GM21515 (cell line): Measurements from ENCODE around the gene THSD7B.
"Not testable (repeated sequence)": the region's sequence is repeated elsewhere in the genome, so short reads cannot be mapped to it uniquely, and the experiment has no call there.

Experiments used
- ATAC-seq: cut with Tn5 transposase; IDR thresholded peaks from one replicate; pipeline ENCODE4 v1.9.1; 2021; ENCODE audit not compliant: unreplicated experiment

THSD7B gene

DNA sequence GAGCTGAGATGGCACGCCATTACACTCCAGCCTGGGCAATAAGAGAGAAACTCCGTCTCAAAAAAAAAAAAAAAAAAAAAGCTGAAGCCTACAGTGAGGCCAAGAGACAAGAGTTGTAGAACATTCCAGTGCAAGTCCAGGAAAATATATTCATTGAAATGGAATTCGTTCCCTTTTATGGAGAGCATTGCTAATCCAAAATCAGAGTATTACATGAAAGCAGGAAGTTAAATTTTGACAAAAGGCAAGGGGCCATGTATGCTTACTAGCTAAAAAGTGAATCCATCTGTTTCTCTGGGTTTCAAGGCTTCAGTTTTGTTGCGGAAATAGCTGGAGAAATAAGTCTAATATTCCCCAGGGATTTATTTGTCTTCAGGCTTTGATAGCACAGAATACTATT lies 471.7 kb downstream of the THSD7B start:
- no peak for ATAC-seq

- ATAC-seq: no peak
Measured at GRCh38 chr2:137238065-137238464, 472.7 kb downstream of the THSD7B start.

- ATAC-seq: no peak
Measured at GRCh38 chr2:137249463-137250130, 484.3 kb downstream of the THSD7B start.

DNA sequence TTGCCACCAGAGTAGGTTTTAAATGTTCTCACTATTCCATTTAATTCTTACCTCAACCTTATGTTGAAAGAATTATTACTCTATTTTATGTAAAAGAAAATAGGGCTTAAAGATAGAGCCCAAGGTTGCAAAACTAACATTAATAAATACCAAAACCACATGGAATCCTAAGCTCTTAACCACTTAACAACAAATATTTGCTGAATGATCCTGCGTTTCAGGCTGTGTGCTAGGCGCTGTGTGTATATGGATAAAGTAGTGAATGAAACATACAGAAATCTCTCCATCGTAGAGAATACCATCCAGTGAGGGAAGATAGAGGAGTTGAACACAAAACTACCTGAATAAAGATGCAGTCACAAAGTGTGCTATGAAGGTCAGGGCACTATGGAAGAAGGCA lies 485.1 kb downstream of the THSD7B start:
- no peak for ATAC-seq

DNA sequence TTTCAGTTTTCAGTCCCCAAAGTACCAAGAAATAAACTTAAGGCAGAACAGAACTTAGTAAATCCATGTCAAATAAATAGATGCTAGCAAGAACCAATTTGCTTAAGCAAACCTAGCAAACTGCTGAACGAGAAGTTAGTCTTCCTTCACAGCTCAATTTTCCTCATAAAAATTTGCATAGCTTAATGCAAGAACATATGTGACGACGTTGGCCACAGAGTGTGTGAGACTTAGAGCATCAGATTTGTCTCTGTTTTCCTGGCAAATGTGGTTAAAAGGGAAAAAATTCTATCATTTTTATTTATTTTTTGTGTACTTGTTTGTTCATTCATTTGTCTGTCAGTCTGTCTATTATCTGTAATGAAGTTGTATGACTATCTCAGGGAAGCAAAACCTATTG lies 485.7 kb downstream of the THSD7B start:
- ATAC-seq: no peak

DNA sequence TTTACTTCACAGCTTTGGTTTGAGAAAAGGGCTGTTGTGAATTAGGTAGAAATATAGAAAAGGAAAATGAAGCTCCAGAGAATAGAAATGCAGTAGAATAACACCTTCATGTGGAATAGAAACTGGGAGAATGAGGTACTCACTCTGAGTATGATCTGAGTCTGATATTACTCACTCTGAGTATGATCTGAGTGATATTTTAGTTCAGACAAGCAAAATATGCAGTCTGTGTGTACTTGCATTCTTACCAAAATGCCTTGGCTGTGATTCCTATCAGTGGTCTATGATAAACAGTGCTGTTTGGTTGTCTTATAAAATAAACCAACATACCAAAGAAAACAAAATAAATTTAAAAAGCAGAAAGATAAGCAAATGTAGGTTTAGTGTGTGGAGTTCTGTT lies 487.6 kb downstream of the THSD7B start:
- ATAC-seq: no peak

GRCh38 chr2:137254052-137254451 lies 488.7 kb downstream of the THSD7B start:
- ATAC-seq: no peak

GRCh38 chr2:137255345-137255744 lies 490.0 kb downstream of the THSD7B start:
- no peak for ATAC-seq

DNA sequence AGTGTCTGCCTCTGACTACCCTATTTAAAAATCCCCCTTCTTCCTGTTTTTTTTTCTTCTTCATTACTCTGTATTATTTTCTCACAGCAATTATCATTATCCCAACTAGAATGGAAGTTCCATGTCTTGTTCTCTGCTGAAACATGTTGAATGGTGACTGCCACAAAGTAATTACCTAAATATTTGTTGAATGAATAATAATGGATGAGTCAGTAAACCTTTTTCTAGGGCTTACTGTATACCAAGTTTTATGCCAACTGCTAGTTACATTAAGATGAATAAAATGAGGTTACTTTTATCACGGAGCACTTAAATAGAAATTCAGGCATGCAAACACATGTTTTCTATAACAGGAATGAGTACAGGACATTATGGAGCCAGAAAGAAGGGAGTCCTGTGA lies 490.6 kb downstream of the THSD7B start:
- no peak for ATAC-seq

DNA sequence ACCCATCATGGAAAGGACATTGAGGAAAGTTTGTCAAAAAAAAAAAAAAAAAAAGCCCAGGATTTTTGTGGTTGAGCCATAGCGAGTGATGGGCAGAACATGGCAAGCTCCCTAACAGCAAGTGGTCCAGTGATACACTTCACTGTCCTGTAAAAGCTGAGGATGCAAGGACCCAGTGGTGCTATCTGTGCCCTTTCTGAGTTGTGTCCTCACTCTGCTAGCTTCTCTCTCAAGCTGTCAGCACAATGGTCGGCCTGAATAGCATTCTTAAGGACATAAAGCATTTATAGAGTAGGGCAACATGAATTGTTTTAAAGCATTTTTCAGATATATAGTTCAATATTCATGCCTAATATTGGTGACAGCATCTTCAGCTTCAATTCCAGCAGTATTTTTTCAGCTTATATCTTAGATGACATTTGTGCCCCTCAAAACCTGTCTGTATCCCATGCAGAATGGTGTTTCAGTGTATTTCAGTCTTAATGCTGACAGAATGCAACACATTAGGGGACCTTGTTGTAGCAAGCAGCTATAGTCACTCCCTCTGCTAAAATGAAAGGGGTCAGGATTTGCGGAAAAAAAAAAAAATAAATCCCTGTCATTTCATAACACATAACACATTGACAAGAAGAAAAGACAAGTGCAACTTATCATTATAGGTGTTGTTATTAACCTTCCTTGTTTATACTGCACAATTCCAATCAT lies 496.7 kb downstream of the THSD7B start:
- no peak for ATAC-seq

- ATAC-seq: no peak
Measured at GRCh38 chr2:137262594-137262993, 497.2 kb downstream of the THSD7B start.

GRCh38 chr2:137287913-137288639 lies 522.7 kb downstream of the THSD7B start:
- ATAC-seq: no peak

GRCh38 chr2:137291836-137292570 lies 526.7 kb downstream of the THSD7B start:
- ATAC-seq: no peak

- ATAC-seq: no peak
Measured at GRCh38 chr2:137298377-137298776, 533.0 kb downstream of the THSD7B start.

- ATAC-seq: no peak
Measured at GRCh38 chr2:137300987-137301386, 535.6 kb downstream of the THSD7B start.

- no peak for ATAC-seq
Measured at GRCh38 chr2:137302957-137303356, 537.6 kb downstream of the THSD7B start.

DNA sequence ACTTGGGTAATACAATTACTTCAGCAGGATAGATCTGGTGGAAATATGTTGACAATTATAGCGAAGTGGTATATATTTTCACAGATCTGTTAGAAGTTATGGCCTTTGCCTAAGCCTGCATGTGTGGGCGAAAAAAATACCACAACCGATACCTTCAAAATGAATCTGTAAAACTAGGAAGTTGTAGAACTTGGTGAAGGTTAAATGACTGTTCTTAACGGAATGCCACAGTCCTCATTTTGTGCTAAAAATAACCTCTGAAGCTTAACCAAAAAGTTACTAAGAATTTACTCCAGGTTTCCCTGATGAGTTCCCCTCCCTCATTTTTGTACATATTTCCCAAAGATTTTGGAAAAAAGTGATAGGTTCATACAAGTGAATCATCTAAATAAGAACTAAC lies 550.7 kb downstream of the THSD7B start:
- ATAC-seq: no peak

DNA sequence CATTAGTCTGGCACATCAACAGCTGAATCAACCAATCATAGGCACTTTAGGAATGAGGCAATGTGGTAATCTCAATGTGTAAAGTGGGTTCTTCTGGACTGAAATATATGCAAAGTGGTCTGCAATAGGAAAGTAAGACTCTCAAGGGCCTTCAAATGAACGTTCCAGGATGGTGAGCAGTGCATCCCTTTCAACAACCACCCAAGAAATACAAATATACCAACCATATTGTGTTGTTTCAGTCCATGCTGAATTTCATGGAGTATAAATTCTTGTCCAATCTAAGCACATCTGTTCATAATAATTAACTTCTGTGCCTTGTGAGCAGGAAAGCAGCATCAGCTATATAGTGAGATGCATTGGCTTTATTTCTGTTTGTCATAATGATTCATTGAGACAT lies 556.2 kb downstream of the THSD7B start:
- no peak for ATAC-seq

DNA sequence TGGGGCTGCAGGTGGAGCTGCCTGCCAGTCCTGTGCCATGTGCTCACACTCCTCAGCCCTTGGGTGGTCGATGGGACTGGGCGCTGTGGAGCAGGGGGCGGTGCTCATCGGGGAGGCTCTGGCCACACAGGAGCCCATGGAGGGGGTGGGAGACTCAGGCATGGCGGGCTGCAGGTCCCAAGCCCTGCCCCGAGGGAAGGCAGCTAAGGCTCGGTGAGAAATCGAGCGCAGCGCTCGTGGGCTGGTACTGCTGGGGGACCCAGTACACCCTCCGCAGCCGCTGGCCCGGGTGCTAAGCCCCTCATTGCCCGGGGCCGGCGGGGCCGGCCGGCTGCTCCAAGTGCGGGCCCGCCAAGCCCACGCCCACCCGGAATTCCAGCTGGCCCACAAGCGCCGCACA lies 566.2 kb downstream of the THSD7B start:
- not testable (repeated sequence) for ATAC-seq

GRCh38 chr2:137333386-137334165 lies 568.2 kb downstream of the THSD7B start:
- no peak for ATAC-seq

- no peak for ATAC-seq
Measured at GRCh38 chr2:137336067-137336466, 570.7 kb downstream of the THSD7B start.
